Endodermal cell (in vitro differentiated cells): ENCODE data around the gene HPCAL1. TPM values are rescaled to one million over a fixed set of nuclear protein-coding genes. Genes with fewer than 3 reads are reported as not detected.

Experiments used
- DNase-seq: peaks from one replicate; pipeline ENCODE4 v3.0.0-alpha.2; 2017
- H3K27ac ChIP-seq: 2 replicates; pipeline ENCODE4 v1.5.1; 2013; ENCODE audit warnings: mild to moderate bottlenecking, low read depth, low read length, moderate library complexity
- H3K27me3 ChIP-seq: 2 replicates; pipeline ENCODE4 v1.6.1; 2013; ENCODE audit warnings: mild to moderate bottlenecking, low read length, moderate library complexity; ENCODE audit not compliant: insufficient read depth, control insufficient read depth, poor library complexity, severe bottlenecking
- H3K36me3 ChIP-seq: 2 replicates; pipeline ENCODE4 v1.7.0; 2013; ENCODE audit warnings: mild to moderate bottlenecking, low read length, moderate library complexity; ENCODE audit not compliant: control insufficient read depth, insufficient read depth
- H3K4me1 ChIP-seq: one replicate; pipeline ENCODE4 v1.7.0; 2013; ENCODE audit warnings: low read length; ENCODE audit not compliant: control insufficient read depth, insufficient read depth
- H3K4me3 ChIP-seq: 2 replicates; pipeline ENCODE4 v1.5.1; 2013; ENCODE audit warnings: mild to moderate bottlenecking, low read length, moderate library complexity
- H3K9ac ChIP-seq: 2 replicates; pipeline ENCODE4 v1.6.1; 2013; ENCODE audit warnings: mild to moderate bottlenecking, low read length, moderate library complexity; ENCODE audit not compliant: poor library complexity, severe bottlenecking; ENCODE audit errors: extremely low read depth
- H3K9me3 ChIP-seq: 2 replicates; pipeline ENCODE4 v1.6.1; 2013; ENCODE audit warnings: mild to moderate bottlenecking, low read length, moderate library complexity; ENCODE audit not compliant: control insufficient read depth
- H3K27ac Mint-ChIP-seq: 2 replicates; pipeline ENCODE4 v1.8.0; 2020; ENCODE audit warnings: mixed read lengths
- H3K27me3 Mint-ChIP-seq: 2 replicates; pipeline ENCODE4 v1.8.0; 2021; ENCODE audit warnings: mild to moderate bottlenecking, mixed read lengths; ENCODE audit not compliant: insufficient read depth
- H3K36me3 Mint-ChIP-seq: 2 replicates; pipeline ENCODE4 v1.8.0; 2020; ENCODE audit warnings: low read depth, mixed read lengths
- H3K4me1 Mint-ChIP-seq: 2 replicates; pipeline ENCODE4 v1.8.0; 2020; ENCODE audit warnings: mixed read lengths
- H3K4me3 Mint-ChIP-seq: 2 replicates; pipeline ENCODE4 v1.8.0; 2020; ENCODE audit warnings: mild to moderate bottlenecking, moderate library complexity, mixed read lengths
- H3K9me3 Mint-ChIP-seq: 2 replicates; pipeline ENCODE4 v1.8.0; 2020; ENCODE audit warnings: mild to moderate bottlenecking, mixed read lengths
- WGBS, 2 experiments: methylation state at CpG; one replicate each; pipeline versions ENCODE4 v1.1.5 to v1.1.7; 2013; ENCODE audit warnings: missing lambda C conversion rate in 2 of 2, mixed read lengths in 1 of 2; ENCODE audit not compliant: insufficient coverage in 1 of 2, insufficient read length in 1 of 2; 5-methylcytosine and 5-hydroxymethylcytosine counted together
- total RNA-seq, 2 donors: library from RNA; stranded (reverse); fragmentation: NEBNext Ultra II Directional in 1 of 2; extraction: Animal tissue kit (Norgen Biotek cat#: 25700) in 1 of 2; gene quantifications; 2 replicates in 1 of 2; 3 replicates in 1 of 2; pipeline ENCODE4 v1.2.1, GENCODE V29; 2021
- TF ChIP-seq, protein P1 (sequence below): fragments of 200-600 bp; sonication (generic); conservative IDR thresholded peaks from 2 replicates; pipeline ENCODE4 v1.5.0; 2021; ENCODE audit warnings: antibody characterized with exemption, mild to moderate bottlenecking

The HPCAL1 gene
- total RNA-seq, 2 donors from 2014 or later: 6.8 to 8.1 TPM

DNA sequence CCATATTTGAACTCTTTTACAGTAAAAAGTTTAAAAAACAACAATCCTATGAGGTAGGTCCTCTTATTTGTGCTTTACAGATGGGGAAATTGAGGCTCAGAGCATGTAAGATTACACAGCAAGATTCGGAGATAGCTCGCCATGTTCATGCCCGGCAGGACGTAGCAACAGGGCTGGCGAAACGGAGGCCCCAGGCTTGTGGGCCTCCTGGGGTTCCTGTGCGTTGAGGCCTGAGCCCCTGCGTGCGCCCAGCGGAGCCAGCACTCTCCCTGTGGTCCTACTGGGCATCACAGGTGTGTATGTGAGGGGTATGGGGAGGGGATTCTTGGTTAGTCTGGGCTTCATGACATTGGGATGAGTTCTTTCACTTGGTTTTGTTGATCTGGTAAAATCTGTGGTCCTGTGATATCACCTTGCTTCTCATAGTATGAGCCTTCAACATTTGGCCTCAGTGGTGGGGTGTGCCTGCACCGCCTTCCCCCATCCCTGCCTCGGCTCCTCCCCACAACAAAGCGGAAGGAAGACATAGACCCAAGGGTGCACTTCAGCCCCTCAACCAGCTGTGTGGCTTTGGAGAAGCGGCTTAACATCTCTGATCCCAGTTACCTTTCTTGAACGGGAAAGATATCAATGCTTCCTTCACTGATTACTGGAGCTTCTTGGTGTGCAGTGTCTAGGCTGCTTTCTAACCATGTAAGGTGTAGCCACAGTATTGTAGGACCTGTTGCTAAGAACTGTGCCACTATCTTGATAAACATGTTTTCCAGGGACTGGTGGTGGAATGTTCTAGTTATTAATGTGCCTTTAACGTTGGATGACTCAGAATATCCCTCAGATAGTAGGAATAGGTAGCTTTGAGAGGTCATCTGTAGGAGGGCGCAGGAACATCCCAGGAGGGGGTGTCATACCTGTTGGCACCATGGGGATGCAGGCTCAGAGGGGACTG is 37.2 kb downstream of the HPCAL1 start:
- DNase-seq: no peak
- H3K9me3 Mint-ChIP-seq: peaks cover 7% of the 10 kb centered on the region
- peaks cover 5% of the 10 kb centered on the region for H3K36me3 Mint-ChIP-seq
- H3K27me3 Mint-ChIP-seq: peaks cover 2% of the 10 kb centered on the region
- TF ChIP-seq, protein P1, sequence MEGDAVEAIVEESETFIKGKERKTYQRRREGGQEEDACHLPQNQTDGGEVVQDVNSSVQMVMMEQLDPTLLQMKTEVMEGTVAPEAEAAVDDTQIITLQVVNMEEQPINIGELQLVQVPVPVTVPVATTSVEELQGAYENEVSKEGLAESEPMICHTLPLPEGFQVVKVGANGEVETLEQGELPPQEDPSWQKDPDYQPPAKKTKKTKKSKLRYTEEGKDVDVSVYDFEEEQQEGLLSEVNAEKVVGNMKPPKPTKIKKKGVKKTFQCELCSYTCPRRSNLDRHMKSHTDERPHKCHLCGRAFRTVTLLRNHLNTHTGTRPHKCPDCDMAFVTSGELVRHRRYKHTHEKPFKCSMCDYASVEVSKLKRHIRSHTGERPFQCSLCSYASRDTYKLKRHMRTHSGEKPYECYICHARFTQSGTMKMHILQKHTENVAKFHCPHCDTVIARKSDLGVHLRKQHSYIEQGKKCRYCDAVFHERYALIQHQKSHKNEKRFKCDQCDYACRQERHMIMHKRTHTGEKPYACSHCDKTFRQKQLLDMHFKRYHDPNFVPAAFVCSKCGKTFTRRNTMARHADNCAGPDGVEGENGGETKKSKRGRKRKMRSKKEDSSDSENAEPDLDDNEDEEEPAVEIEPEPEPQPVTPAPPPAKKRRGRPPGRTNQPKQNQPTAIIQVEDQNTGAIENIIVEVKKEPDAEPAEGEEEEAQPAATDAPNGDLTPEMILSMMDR: no peak
- peaks cover 5% of the 10 kb centered on the region for H3K4me1 Mint-ChIP-seq
- Histone ChIP-seq H3K27ac (no peak overlapping the region), H3K36me3 (no peaks in the 10 kb centered on the region), H3K9me3 (peaks cover 8% of the 10 kb centered on the region), H3K27me3 (no peaks in the 10 kb centered on the region), H3K4me3 (no peak overlapping the region), H3K9ac (no peak overlapping the region), H3K4me1 (no peaks in the 10 kb centered on the region)
- H3K4me3 Mint-ChIP-seq: no peak overlapping the region
- WGBS, 2 experiments: 93 to 94% methylated on average over 13 to 17 of the region's 17 CpGs
- no peak overlapping the region for H3K27ac Mint-ChIP-seq

DNA sequence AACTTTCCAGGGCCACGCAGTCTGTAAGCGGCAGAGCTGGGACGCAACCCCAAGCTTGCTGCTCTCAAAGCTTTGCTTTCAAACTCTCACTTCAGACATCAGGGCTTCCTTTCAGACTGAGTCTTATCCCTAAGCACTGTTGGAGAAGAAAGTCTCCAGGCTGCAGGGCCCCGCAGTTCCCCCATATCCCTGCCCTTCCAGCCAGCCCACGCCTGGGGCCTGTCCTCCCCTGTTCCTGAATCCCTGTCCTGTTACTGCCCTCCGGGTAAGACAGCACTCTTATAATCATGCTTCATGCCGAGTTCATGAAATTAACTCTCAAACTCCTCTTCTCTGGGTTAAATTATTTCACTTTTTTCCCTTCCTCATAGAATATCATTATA is 37.9 kb downstream of the HPCAL1 start:
- 93 to 97% methylated on average over 5 to 7 of the region's 7 CpGs for WGBS, 2 experiments
- Histone ChIP-seq H3K36me3 (no peaks in the 10 kb centered on the region), H3K4me1 (no peaks in the 10 kb centered on the region), H3K27ac (no peak overlapping the region), H3K9me3 (peaks cover under 1% of the 10 kb centered on the region), H3K4me3 (no peak overlapping the region), H3K9ac (no peak overlapping the region), H3K27me3 (no peaks in the 10 kb centered on the region)
- Mint-ChIP-seq H3K27ac (no peak overlapping the region), H3K36me3 (peaks cover under 1% of the 10 kb centered on the region), H3K4me3 (no peak overlapping the region), H3K4me1 (peaks cover 5% of the 10 kb centered on the region), H3K27me3 (peaks cover 2% of the 10 kb centered on the region), H3K9me3 (peaks cover under 1% of the 10 kb centered on the region)
- TF ChIP-seq, protein P1: no peak
- no peak for DNase-seq

DNA sequence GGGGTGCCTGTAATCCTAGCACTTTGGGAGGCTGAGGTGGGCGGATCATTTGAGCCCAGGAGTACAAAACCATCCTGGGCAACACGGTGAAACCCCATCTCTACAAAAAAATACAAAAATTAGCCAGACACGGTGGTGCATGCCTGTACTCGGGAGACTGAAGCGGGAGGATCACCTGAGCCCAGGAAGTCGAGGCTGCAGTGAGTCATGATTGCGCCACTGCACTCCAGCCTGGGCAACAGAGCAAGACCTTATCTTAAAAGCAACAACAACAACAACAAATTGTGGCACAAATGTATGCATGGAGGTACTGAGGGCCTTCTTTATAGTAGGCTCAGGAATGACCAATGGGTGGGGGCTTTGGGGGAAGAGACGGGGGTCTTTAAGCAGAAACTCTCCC is 38.5 kb downstream of the HPCAL1 start:
- no peak overlapping the region for H3K4me3 ChIP-seq
- TF ChIP-seq, protein P1: no peak
- no peak overlapping the region for H3K27ac Mint-ChIP-seq
- H3K4me1 ChIP-seq: no peaks in the 10 kb centered on the region
- WGBS, 2 experiments: 93 to 100% methylated on average over 4 to 8 of the region's 8 CpGs
- H3K27ac ChIP-seq: no peak overlapping the region
- H3K4me1 Mint-ChIP-seq: peaks cover 5% of the 10 kb centered on the region
- no peaks in the 10 kb centered on the region for H3K36me3 Mint-ChIP-seq
- H3K9me3 ChIP-seq: no peaks in the 10 kb centered on the region
- H3K9me3 Mint-ChIP-seq: no peaks in the 10 kb centered on the region
- H3K9ac ChIP-seq: no peak overlapping the region
- H3K4me3 Mint-ChIP-seq: no peak overlapping the region
- no peaks in the 10 kb centered on the region for H3K27me3 ChIP-seq
- no peaks in the 10 kb centered on the region for H3K36me3 ChIP-seq
- peaks cover 2% of the 10 kb centered on the region for H3K27me3 Mint-ChIP-seq
- no peak for DNase-seq
